GM08714 (cell line): ENCODE data around the gene CDADC1.

Source experiments
- H3K4me3 ChIP-seq: fragments of 200-500 bp; sonication (Bioruptor generic); 2 replicates; pipeline ENCODE4 v1.5.1; 2014; ENCODE audit warnings: mild to moderate bottlenecking, low read length, inconsistent platforms
- ZNF274 ChIP-seq: IDR thresholded peaks from 2 replicates; pipeline ENCODE4 v1.6.1; 2012; ENCODE audit warnings: mild to moderate bottlenecking, low read depth, low read length

The CDADC1 gene

GRCh38 chr13:49295244-49295643 lies 47.5 kb downstream of the CDADC1 start:
- H3K4me3 ChIP-seq, result no peak overlapping the region
- no peak for TF ChIP-seq ZNF274

GRCh38 chr13:49296659-49297058 lies 48.9 kb downstream of the CDADC1 start:
- no peak overlapping the region for H3K4me3 ChIP-seq
- no peak for TF ChIP-seq ZNF274

- no peak overlapping the region for H3K4me3 ChIP-seq
- no peak for TF ChIP-seq ZNF274
Observed at GRCh38 chr13:49297338-49297737, 49.6 kb downstream of the CDADC1 start.

GRCh38 chr13:49298416-49298815 lies 50.7 kb downstream of the CDADC1 start:
- no peak for TF ChIP-seq ZNF274
- no peak overlapping the region for H3K4me3 ChIP-seq

GRCh38 chr13:49298903-49299605 lies 51.3 kb downstream of the CDADC1 start:
- TF ChIP-seq ZNF274, result no peak
- H3K4me3 ChIP-seq, result no peak overlapping the region

GRCh38 chr13:49300276-49300675 lies 52.6 kb downstream of the CDADC1 start:
- no peak overlapping the region for H3K4me3 ChIP-seq
- TF ChIP-seq ZNF274, result no peak

- TF ChIP-seq ZNF274, result no peak
- H3K4me3 ChIP-seq, result peak overlapping the region; percentile 23; the same call in 1 of the 2 replicates
Observed at GRCh38 chr13:49300739-49301589, 53.2 kb downstream of the CDADC1 start.

- TF ChIP-seq ZNF274, result no peak
- H3K4me3 ChIP-seq, result no peak overlapping the region
Observed at GRCh38 chr13:49302222-49302621, 54.5 kb downstream of the CDADC1 start.

- TF ChIP-seq ZNF274, result no peak
- H3K4me3 ChIP-seq, result no peak overlapping the region
Observed at GRCh38 chr13:49302817-49303216, 55.1 kb downstream of the CDADC1 start.

- TF ChIP-seq ZNF274, result no peak
- H3K4me3 ChIP-seq, result no peak overlapping the region
Observed at GRCh38 chr13:49303533-49304252, 56.0 kb downstream of the CDADC1 start.

- H3K4me3 ChIP-seq, result no peak overlapping the region
- no peak for TF ChIP-seq ZNF274
Observed at GRCh38 chr13:49304356-49304755, 56.6 kb downstream of the CDADC1 start.

- no peak overlapping the region for H3K4me3 ChIP-seq
- no peak for TF ChIP-seq ZNF274
Observed at GRCh38 chr13:49304763-49305700, 57.3 kb downstream of the CDADC1 start.

- H3K4me3 ChIP-seq, result no peak overlapping the region
- no peak for TF ChIP-seq ZNF274
Observed at GRCh38 chr13:49305792-49306425, 58.2 kb downstream of the CDADC1 start.
